ENCODE measurements around the gene KAT7.

Gene KAT7

DNA sequence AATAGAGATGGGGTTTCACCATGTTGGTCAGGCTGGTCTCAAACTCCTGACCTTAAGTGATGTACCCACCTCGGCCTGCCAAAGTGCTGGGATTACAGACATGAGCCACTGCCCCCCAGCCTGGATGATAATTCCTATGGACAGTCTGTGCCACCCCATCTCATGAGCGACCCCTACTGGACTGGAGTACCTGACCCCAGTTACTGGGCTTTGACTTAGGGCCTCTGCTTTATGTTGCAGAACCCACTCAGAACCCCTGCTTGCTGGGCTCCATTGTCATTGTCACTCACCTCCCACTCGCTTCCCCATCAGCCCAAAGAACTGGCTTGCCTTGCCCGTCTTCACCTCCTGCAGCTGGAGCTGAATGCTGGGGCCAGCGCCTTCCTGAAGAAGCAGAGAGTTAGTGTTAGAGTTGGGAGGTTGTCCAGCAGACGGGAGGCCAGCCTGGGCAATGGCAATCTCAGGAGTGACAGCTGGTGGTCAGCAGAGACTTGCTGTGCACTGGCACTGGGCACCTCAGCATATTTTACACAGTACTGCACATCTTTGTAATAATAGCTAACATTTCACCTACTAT, 55.4 kb downstream of the KAT7 start:
- DNase-seq: no peak

DNA sequence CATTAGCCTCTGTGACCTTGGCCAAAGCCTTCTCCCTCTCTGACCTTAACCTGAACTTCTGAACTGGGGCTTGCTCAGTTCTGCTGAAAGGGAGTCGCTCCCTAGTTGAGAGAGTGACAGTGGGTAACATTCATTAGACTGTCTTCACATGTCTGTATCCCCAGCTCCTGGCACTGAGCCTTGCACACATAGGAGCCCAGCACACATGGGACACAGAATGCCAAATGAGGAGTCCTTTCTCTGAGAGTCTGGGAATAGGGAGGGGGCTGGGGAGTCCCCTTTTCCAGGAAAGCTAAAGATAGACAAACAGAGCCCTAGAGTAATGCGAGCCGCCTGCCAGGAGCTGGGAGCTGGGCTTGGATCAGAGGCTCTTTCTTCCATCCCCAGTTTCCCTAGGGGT, 56.8 kb downstream of the KAT7 start:
- DNase-seq: no peak

GRCh38 chr17:49846938-49847712, 58.6 kb downstream of the KAT7 start:
- no peak for DNase-seq

- no peak for DNase-seq
Measured at GRCh38 chr17:49848019-49848473, 59.6 kb downstream of the KAT7 start, which contains the start of gene TAC4. Gene TAC4 (minus strand): TSS chr17:49848069. CDS start chr17:49848017, 52 bp downstream.

GRCh38 chr17:49848739-49849138, 60.3 kb downstream of the KAT7 start:
- DNase-seq: no peak

- no peak for DNase-seq
Measured at GRCh38 chr17:49850218-49850610, 61.7 kb downstream of the KAT7 start.

DNA sequence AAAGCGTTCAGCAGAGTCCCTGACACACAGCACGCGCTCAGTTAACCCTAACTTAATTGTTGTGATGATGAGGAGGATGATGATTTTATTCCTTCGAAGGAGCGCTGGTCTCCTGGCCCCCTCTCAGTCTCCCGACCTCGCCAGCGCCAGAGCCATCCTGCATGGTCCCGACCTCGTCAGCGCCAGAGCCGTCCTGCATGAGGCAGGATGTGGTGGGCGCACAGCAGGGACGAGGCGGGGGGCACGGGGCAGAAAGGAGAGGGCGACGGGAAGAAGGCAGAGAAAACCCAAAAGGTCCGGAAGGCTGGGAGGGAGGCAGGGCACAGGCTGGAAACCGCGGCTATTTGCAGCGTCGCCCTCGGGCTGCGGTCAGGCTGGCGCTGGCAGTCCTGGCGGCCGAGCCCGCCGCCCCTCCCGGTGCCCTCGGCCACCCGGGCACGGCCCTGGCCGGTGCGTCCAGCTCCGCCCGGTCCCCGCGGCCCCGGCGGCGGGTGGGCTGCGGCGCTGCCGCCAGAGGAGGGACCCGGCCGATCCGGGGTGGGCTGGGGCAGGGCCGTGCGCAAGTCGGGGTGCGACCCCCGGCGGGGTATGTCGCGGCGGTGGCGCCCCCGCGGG, 62.4 kb downstream of the KAT7 start:
- no peak for DNase-seq

GRCh38 chr17:49851387-49852291, 63.2 kb downstream of the KAT7 start:
- peak; percentile 93 for DNase-seq

- DNase-seq: no peak
Measured at GRCh38 chr17:49853470-49854015, 65.1 kb downstream of the KAT7 start.

GRCh38 chr17:49854126-49854525, 65.6 kb downstream of the KAT7 start:
- no peak for DNase-seq

- no peak for DNase-seq
Measured at GRCh38 chr17:49858796-49859195, 70.3 kb downstream of the KAT7 start.

GRCh38 chr17:49859991-49860953, 71.8 kb downstream of the KAT7 start:
- DNase-seq: no peak

- peak; percentile 82 for DNase-seq
Measured at GRCh38 chr17:49861150-49861884, 72.8 kb downstream of the KAT7 start.

GRCh38 chr17:49862781-49863331, 74.4 kb downstream of the KAT7 start:
- DNase-seq: no peak

GRCh38 chr17:49866019-49866380, 77.5 kb downstream of the KAT7 start:
- DNase-seq: no peak

DNA sequence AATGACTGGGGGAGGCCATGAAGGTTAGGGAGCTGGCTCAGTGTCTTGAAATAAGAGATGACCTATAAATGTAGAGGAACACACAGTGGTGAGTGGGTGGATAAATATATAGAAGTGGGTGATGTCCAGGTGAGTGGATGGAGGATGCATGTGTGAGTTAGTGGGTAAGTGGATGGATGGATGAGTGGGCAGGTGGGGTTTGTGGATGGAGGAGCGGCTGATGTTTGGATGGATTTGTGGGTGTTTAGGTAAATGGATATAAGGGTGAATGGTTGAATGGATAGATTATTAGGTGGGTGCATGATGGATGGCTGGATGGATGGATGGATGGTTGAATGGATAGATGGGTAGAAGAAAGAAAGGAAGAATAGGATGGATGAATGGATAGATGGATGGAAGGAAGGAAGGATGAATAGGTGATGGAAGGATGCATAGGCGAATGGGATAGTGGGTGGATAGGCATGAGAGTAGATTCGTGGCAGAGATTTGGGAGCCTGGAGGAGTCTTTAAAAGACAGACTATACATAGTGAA, 78.5 kb downstream of the KAT7 start:
- DNase-seq: no peak

GRCh38 chr17:49869038-49869374, 80.5 kb downstream of the KAT7 start:
- no peak for DNase-seq

DNA sequence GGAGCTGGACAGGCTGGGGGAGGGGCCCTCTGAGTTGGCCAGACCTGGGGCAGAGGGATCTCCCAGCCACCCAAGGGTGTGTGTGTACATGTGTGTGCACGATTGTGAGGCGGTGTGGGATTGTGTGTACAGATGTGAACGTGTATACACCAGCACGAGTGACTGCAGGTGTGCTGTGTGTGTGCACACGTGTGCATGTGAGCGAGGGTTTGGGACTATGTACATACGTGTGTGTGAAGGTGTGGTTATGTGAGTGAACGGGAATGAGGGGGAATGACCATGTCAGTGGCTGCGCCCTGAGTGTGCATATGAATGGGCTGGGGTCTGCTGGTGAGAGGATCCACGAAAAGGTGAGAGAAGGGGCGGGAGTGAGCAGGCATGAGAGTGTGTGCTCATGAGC, 81.8 kb downstream of the KAT7 start:
- DNase-seq: no peak

DNA sequence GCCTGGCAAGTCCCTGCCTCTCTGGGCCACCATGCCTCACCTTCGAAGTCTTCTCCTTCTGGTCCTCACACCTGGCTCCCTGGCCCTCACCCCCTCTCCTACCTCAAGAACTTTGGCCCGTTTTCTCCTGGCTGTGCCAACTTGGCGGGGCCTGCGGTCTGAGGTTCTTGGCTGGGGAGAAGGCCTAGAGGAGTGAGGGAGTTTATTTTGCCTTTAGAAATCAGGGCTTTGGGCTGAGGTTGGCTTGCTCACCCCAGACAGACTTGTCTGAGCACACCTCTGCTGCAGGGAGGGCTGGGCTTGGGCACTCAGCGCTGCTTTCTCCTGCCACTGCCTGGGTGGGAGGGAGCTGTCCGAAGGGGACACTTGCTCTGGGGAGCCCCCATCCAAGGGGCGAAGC, 82.7 kb downstream of the KAT7 start:
- no peak for DNase-seq

DNA sequence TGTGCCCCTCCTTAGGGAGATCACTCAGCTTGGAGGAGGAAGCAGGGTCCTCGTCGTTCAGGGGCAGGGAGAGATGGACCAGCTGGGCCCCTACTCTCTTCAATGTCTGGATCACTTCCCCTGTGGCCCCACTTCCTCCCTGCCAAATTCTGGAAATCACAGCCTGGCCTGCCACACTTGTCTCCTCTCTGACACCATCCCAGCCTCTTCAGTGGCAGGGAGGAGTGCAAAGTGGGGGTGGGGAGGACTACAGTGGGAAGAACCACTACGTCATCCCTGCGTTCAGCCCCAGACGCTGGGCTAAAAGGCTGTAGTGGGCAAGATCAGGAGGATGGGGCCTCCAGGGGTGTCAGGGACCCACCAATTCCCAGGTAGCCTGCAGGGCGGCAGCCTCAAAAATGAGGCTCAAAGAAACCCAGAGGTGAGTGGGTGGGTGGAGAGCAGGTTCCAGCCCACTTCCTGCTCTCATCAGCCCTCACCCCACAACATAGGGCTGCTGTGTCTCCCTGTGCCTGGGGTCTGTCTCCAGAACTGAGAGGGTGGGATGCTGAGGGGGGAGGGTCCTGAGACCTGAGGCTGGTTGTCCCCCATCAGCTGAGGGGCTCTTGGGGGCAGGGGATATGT, 84.4 kb downstream of the KAT7 start:
- no peak for DNase-seq

Measured in islet precursor cell (in vitro differentiated cells).